CD4-positive, alpha-beta T cell treated with Interleukin-4 for 1 hour (primary cell): ENCODE data around the gene PLEKHG3.

Source experiments
- DNase-seq, 2 donors: peaks; one replicate each; pipeline ENCODE4 v3.0.0-alpha.2; 2020 to 2022

PLEKHG3 gene

GRCh38 chr14:64708148-64709004, 4.2 kb downstream of the PLEKHG3 start:
- DNase-seq: peak; percentile 58 to 63

- DNase-seq: no peak
Observed at GRCh38 chr14:64709126-64709525, 4.9 kb downstream of the PLEKHG3 start.

DNA sequence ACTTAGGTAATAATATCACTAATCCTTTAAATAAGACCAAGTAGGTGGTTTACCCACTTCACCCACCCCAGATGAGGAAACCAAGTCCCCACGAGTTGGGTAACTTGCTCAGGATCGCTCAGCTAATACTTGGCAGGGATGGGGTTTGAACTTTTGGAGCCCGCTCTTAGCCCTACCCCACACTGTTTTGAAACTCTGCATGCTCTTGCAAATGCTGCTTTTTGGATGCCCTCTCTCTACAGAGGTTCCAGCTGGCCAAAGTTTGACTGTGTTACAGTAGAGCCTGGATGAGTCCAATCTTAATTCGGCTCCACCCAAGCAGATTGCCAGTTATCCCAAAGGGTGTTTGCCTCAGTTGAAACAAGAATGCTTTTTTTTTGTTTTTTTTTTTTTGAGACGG, 6.8 kb downstream of the PLEKHG3 start:
- DNase-seq: no peak

- no peak for DNase-seq
Observed at GRCh38 chr14:64713677-64714076, 9.5 kb downstream of the PLEKHG3 start.

- DNase-seq: no peak
Observed at GRCh38 chr14:64714432-64715025, 10.3 kb downstream of the PLEKHG3 start.

- no peak for DNase-seq
Observed at GRCh38 chr14:64715146-64715627, 11.0 kb downstream of the PLEKHG3 start.

- no peak for DNase-seq
Observed at GRCh38 chr14:64715628-64716412, 11.6 kb downstream of the PLEKHG3 start.

DNA sequence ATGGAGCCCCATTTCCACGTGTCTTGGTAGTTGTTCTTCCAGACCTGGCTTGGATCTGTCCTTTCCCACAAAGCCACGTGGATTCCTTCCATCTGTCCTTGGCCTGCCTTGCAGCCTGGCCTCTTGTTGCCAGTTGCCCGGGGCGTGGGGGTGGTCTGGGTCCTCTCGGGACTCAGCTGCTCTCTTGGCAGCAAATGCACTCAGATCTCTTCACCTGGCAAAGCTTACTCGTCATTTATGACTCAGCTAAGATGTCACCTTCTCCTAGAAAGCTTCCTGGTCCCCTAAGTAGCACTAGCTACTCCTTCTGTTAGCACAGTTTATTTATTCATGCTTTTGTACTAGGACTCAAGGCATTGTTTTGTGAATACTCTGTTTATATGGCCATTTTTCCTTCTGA, 13.6 kb downstream of the PLEKHG3 start:
- no peak for DNase-seq

GRCh38 chr14:64718762-64719161, 14.5 kb downstream of the PLEKHG3 start:
- DNase-seq: no peak

GRCh38 chr14:64719601-64720000, 15.4 kb downstream of the PLEKHG3 start:
- DNase-seq: no peak

DNA sequence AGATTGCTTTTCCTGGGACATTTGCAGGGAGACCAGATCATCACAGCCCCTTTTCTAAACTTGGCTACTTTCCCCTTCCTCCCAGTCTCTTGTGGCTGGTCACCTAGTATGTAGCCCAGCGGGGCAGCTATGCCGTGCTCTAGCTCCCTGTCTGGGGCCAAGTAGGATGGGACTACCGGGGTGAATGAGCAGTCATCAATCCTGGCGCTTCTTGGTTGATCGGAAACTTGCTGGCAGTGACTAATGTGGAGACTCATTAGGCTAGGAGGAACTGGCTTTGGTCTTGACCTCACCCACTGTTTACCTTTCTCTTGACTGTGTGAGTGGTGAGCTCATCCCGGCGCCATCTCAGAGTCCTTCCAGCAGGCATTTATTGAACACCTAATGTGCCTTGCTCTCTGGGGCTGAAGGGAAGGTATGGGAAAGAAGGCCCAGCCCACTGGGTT, 15.9 kb downstream of the PLEKHG3 start:
- DNase-seq: no peak

GRCh38 chr14:64721391-64721791, 17.2 kb downstream of the PLEKHG3 start:
- DNase-seq: no peak

DNA sequence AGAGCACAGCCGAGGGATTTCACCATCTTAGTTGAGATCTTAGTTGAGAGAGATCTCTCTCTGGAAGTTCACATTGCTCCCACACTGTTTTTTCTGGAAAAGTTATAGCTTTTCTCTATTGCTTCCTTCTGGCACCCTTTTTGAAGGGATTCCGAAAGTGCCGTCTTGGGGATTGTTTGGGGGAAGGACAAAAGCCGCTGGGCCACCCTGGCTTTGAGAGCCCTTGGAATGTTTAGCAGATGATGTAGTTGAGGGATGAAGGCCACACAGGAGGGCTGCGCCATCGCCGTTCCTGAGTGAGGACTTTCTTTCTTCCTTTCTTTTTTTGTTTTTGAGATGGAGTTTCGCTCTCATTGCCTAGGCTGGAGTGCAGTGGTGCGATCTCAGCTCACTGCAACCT, 17.7 kb downstream of the PLEKHG3 start:
- DNase-seq: no peak

DNA sequence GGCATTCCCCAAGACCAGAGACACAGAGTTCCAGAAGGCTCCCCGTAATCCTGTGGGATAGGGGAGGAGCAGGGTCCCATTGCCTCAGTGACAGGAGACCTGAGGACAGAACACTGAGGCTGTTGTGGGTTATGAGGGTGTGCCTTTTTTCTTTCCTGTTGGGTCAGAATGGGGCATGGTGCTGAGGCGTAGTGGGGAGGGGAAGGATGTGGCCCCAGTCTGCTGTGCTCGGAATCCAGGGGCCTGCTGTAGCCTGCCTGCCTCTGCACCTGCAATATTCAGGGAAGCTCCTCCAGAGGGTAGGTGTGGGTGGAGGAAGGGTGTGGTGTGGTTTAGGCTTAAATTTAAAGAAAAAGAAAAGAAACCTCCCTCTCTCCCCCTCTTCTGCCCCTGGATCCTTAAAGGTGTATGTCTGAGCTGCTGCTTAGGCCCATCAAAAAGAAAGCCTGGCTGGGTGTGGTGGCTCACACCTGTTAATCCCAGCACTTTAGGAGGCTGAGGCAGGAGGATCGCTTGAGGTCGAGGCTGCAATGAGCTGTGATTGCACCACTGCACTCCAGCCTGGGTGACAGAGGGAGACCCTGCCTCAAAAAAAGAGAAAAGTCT, 18.7 kb downstream of the PLEKHG3 start:
- DNase-seq: peak; percentile 32 to 56

- peak in 1 of 2 donors; percentile 39 for DNase-seq
Observed at GRCh38 chr14:64723691-64724577, 19.7 kb downstream of the PLEKHG3 start.

- no peak for DNase-seq
Observed at GRCh38 chr14:64724578-64724930, 20.3 kb downstream of the PLEKHG3 start.

DNA sequence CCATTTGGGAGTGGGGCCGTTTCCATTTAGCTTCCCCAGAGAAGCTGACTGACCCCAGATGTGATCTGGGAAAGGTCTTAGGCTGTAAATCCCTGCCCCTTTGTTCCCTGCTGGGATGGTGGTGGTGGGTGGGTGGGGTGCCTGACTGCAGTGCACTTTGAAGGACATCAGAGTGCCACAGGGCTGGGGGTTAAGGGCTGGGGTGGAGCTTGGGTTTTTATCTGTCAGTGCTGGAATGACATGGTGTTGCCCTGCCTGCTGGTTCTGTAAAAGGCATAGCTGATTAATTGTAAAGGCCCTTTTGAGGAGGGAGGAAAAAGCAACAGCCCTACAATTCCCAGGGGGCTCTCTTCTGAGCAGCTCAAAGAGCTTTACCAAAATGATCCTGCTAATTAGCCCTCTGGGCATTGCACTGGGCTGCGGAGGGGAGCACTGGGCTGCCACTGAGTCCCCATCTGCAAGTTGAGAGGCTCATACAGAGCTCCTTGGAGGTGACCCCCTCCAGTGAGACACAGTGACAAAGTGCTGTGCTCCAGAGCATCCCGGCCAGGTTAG, 21.1 kb downstream of the PLEKHG3 start:
- no peak for DNase-seq

DNA sequence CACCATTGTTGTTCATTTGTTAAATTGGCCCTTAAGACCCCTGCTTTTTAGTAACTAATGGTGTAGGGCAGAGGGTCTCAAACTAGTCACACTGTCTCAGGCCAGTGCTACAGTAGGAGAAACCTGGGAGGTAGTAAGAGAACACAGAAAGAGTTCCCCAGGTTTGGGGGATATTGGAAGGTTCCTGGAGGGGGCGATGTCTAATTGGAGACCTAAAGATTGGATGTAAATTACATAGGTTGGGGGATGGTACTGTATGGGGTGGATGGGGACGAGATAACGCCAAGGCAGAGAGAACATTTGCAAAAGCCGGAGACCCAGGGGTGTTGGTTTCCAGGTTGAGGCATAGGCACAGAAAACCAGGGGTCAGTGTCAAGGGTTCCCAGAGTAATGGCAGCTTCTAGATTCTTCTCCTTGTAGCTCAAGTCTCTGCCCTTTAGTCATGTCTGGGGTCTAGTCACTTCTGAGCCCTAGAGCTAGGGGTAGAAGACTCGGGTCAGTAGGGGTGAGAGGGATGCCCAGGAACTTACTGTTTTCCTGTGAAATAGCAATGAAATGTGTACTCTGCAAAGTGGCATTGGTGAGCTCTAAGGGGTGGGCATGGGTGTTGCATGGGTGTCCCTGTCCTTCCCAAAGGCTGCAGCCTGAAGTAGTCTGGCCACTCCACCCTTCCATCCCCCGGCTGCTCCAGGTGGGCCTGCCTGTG, 21.8 kb downstream of the PLEKHG3 start:
- no peak for DNase-seq

DNA sequence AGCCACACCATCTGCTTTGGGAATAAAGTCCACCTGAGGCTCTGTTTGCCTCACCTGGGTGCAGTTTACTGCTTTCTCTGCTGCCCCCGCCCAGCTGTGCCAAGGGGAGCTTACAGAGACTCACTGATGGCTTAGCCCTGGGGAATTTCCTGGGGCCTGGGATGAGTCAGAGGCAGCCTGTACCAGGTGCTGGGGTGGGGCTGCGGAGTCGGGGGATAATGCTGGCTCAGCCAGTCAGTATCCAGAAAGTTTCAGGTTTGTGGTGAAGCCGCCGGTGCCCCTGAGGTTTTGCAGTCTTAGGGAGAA, 22.3 kb downstream of the PLEKHG3 start:
- DNase-seq: peak; percentile 21 to 53

DNA sequence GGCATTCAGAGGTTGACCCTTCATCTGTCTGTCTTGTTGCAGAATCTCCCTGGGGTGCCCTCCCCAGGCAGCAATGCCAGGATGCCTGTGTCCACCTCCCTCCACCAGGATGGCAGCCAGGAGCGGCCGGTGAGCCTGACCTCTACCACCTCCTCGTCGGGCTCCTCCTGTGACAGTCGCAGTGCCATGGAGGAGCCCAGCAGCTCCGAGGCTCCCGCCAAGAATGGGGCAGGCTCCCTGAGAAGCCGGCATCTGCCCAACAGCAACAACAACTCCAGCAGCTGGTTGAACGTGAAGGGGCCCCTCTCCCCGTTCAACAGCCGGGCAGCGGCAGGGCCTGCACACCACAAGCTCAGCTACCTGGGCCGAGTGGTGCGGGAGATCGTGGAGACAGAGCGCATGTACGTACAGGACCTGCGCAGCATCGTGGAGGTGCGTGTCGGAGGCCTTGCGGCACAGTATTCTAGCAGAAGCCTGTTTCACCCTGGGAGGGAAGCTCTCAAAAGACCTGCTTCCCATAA, 23.4 kb downstream of the PLEKHG3 start:
- DNase-seq: no peak

DNA sequence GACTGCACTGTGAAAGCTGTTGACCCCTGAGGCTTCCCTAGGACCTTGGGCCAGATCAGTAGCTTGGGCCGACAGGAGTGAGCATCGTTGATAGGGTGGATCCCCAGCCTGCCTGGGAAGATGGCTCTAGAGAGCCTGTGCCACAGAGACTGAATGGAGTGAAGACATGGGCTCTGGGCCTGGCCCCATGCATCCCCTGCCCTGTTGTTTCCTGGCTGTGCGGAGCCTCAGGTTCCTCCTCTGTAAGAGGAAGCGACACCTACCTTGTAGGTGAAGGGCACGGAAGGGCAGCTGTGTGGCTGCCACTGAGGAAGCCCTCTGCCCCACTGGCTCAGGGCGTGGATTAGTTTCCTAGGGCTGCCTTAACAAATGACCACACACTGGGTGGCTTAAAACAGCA, 23.9 kb downstream of the PLEKHG3 start:
- no peak for DNase-seq
